Measurements from ENCODE around the gene ZNF473. TPM values are rescaled to one million over a fixed set of nuclear protein-coding genes. Genes with fewer than 3 reads are reported as not detected.

ZNF473 gene
- total and polyA plus RNA-seq, 2 of the 13 experiments (the other 11 are each of a cell fraction or from before 2014, with no cell fraction given), result 5.8 to 11.9 TPM

- Histone ChIP-seq H3K36me3 (replicated peaks in 1 of 2; ENCODE audit: control insufficient read depth in 1 of 2, insufficient read depth in 2 of 2, low read length in 2 of 2) (peaks cover 52 to 81% of the 10 kb centered on the region in 2 experiments), H4K20me1 (ENCODE audit: insufficient read depth, low read length) (0 out of 2 replicates have a peak, but pooled peaks cover 3% of the 10 kb centered on the region), H3K4me2 (ENCODE audit: low read depth, low read length) (no peak overlapping the region), H3K4me3 (replicated peaks in 1 of 3; ENCODE audit: insufficient read depth in 1 of 3, low read depth in 2 of 3, low read length in 3 of 3) (no peak overlapping the region), H2AFZ (ENCODE audit: low read length) (no peak overlapping the region), H3K27me3 (ENCODE audit: control insufficient read depth in 1 of 2, insufficient read depth in 2 of 2, low read length in 2 of 2) (no peaks in the 10 kb centered on the region), H3K9ac (ENCODE audit: insufficient read depth, low read depth, low read length) (no peak overlapping the region), H3K9me3 (ENCODE audit: low read length) (no peaks in the 10 kb centered on the region), H3K27ac (ENCODE audit: extremely low read length, insufficient read depth, low read length) (no peak overlapping the region), H3K4me1 (ENCODE audit: insufficient read depth, low read length) (peaks cover 22% of the 10 kb centered on the region), H3K79me2 (ENCODE audit: insufficient read depth, low read length) (no peaks in the 10 kb centered on the region)
- intact Hi-C loops (cut with micrococcal nuclease; ENCODE audit: unreplicated experiment) (no loop called here), in situ Hi-C loops (cut with HindIII; ENCODE audit: extremely low pct_ligation_motif_present, low pct_unique_long_range_greater_than_20kb) (no loop called here)
- TF ChIP-seq MYNN (CRISPR knock-in tag; IDR thresholded peaks at IDR 0.05; ENCODE audit: low read depth) (no peak), MAFF (IDR thresholded peaks at IDR 0.05; ENCODE audit: low read depth, low read length) (peak; percentile 82), ZNF598 (CRISPR knock-in tag; IDR thresholded peaks at IDR 0.05; ENCODE audit: borderline replicate concordance) (no peak), MAFK (conservative IDR thresholded peaks at IDR 0.05 in 1 of 2, IDR thresholded peaks at IDR 0.05 in 1 of 2; ENCODE audit: low read length in 2 of 2) (peak; percentile 81 to 85), ZKSCAN5 (CRISPR knock-in tag; IDR thresholded peaks at IDR 0.05) (no peak)
- CTCF ChIA-PET (ENCODE audit: low intra/inter-chr PET ratio, low total read pairs), result no interaction called here
- ATAC-seq, result no peak
- no TSS peak for BruUV-seq (replicated peaks)
- DNase-seq (ENCODE audit: low spot score), result no peak
- FAIRE-seq, result no peak
- whole genome bisulfite sequencing (ENCODE audit: low lambda C conversion rate), result 98% methylated on average over 6 of the region's 6 CpGs
- POLR2A ChIA-PET, result no interaction called here
These were observed 16.7 kb downstream of the ZNF473 start for GRCh38 chr19:50042363-50043024.

GRCh38 chr19:50043967-50044366 lies 18.2 kb downstream of the ZNF473 start:
- CTCF ChIA-PET (ENCODE audit: low intra/inter-chr PET ratio, low total read pairs), result no interaction called here
- no peak for TF ChIP-seq JUND (CRISPR knock-in tag; IDR thresholded peaks at IDR 0.05)
- no peak for TF ChIP-seq AHR (CRISPR knock-in tag; IDR thresholded peaks at IDR 0.05)
- TF ChIP-seq NBN (conservative IDR thresholded peaks at IDR 0.05), result no peak
- TF ChIP-seq ZNF674 (CRISPR knock-in tag; IDR thresholded peaks at IDR 0.05; ENCODE audit: low read depth), result no peak
- TF ChIP-seq MAFK (conservative IDR thresholded peaks at IDR 0.05 in 1 of 2, IDR thresholded peaks at IDR 0.05 in 1 of 2; ENCODE audit: low read length in 2 of 2), result peak; percentile 25 to 64; a peak in 3 of 4 replicates
- 0 out of 2 replicates have a peak, but pooled peaks have one; percentile 19 for TF ChIP-seq MAFF (IDR thresholded peaks at IDR 0.05; ENCODE audit: low read depth, low read length)
- no peak for TF ChIP-seq GRHL1 (CRISPR knock-in tag; conservative IDR thresholded peaks at IDR 0.05)
- TF ChIP-seq ZKSCAN5 (CRISPR knock-in tag; IDR thresholded peaks at IDR 0.05), result no peak
- in situ Hi-C loops (cut with HindIII; ENCODE audit: extremely low pct_ligation_motif_present, low pct_unique_long_range_greater_than_20kb), result no loop called here
- DNase-seq (ENCODE audit: low spot score), result no peak
- no peak for FAIRE-seq
- no peak overlapping the region for H3K4me3 ChIP-seq (replicated peaks in 1 of 3; ENCODE audit: insufficient read depth in 1 of 3, low read depth in 2 of 3, low read length in 3 of 3)
- POLR2A ChIA-PET, result no interaction called here
- no peak overlapping the region for H2AFZ ChIP-seq (ENCODE audit: low read length)
- H3K27ac ChIP-seq (ENCODE audit: extremely low read length, insufficient read depth, low read length), result no peak overlapping the region
- H3K4me2 ChIP-seq (ENCODE audit: low read depth, low read length), result no peak overlapping the region
- peaks cover 48 to 74% of the 10 kb centered on the region in 2 experiments for H3K36me3 ChIP-seq (replicated peaks in 1 of 2; ENCODE audit: control insufficient read depth in 1 of 2, insufficient read depth in 2 of 2, low read length in 2 of 2)
- no peaks in the 10 kb centered on the region for H4K20me1 ChIP-seq (ENCODE audit: insufficient read depth, low read length)
- no peaks in the 10 kb centered on the region for H3K27me3 ChIP-seq (ENCODE audit: control insufficient read depth in 1 of 2, insufficient read depth in 2 of 2, low read length in 2 of 2)
- intact Hi-C loops (cut with micrococcal nuclease; ENCODE audit: unreplicated experiment), result no loop called here
- no peak for ATAC-seq
- H3K79me2 ChIP-seq (ENCODE audit: insufficient read depth, low read length), result no peaks in the 10 kb centered on the region
- no TSS peak for BruUV-seq (replicated peaks)
- WGBS (ENCODE audit: low lambda C conversion rate), result 99% methylated on average over 2 of the region's 2 CpGs
- H3K9ac ChIP-seq (ENCODE audit: insufficient read depth, low read depth, low read length), result no peak overlapping the region
- peaks cover 16% of the 10 kb centered on the region for H3K4me1 ChIP-seq (ENCODE audit: insufficient read depth, low read length)
- H3K9me3 ChIP-seq (ENCODE audit: low read length), result no peaks in the 10 kb centered on the region
